Astrocyte (in vitro differentiated cells and primary cell): ENCODE results near the gene UBR4.

Source experiments
- EZH2 ChIP-seq: IDR thresholded peaks from 2 replicates; pipeline ENCODE4 v1.6.1; 2012; ENCODE audit warnings: mild to moderate bottlenecking, low read length, inconsistent platforms; ENCODE audit not compliant: insufficient read depth
- TF ChIP-seq, protein P1 (sequence below): IDR thresholded peaks from 2 replicates; pipeline ENCODE4 v1.5.1; 2011; ENCODE audit warnings: low read depth, mild to moderate bottlenecking, inconsistent platforms, low read length, moderate library complexity; ENCODE audit not compliant: insufficient read depth

DNA sequence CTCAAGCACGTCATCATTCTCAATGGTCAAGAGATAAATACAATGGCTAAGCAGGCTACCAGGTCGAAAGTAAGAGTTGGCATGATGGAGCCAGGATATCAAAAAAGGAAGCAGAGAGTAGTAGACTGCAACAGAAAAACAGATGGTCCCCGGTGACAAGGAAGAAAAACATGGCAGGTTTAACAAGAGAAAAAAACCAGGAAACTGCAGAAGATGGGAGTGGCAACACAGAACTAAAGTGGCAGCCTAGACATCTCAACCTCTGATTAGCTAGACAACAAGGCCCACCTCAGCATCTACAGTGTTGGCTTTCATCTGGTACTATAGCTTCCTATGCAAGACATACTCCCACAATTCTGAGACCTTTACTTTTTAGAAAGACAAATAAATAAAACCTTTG lies 3.1 kb downstream of the UBR4 start:
- TF ChIP-seq, protein P1, sequence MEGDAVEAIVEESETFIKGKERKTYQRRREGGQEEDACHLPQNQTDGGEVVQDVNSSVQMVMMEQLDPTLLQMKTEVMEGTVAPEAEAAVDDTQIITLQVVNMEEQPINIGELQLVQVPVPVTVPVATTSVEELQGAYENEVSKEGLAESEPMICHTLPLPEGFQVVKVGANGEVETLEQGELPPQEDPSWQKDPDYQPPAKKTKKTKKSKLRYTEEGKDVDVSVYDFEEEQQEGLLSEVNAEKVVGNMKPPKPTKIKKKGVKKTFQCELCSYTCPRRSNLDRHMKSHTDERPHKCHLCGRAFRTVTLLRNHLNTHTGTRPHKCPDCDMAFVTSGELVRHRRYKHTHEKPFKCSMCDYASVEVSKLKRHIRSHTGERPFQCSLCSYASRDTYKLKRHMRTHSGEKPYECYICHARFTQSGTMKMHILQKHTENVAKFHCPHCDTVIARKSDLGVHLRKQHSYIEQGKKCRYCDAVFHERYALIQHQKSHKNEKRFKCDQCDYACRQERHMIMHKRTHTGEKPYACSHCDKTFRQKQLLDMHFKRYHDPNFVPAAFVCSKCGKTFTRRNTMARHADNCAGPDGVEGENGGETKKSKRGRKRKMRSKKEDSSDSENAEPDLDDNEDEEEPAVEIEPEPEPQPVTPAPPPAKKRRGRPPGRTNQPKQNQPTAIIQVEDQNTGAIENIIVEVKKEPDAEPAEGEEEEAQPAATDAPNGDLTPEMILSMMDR = no peak
- TF ChIP-seq EZH2 = no peak
